ENCODE measurements around the gene KCNG4.

Gene KCNG4

DNA sequence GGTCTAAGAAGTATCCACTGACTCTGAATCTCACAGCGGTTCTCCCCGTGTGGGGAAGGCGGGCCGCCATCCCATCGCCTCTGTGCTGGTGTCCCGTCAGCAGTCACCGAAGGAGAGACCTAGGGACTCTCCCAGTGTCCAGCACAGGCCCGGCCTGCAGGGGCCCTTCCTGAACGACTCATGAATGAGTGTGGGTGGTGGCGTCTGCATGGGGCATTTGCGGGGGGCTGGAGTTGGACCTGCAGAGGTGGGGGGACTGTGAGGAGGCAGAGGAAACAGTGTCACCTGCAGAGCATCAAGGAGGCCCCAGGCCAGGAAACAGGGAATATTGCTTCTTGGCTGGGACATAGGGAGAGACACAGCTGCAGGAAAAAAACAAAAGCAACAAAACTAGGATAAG is 10.3 kb downstream of the KCNG4 start:
- TF ChIP-seq ZNF311 (tag by site-specific recombination; IDR thresholded peaks at IDR 0.05; ENCODE audit: borderline replicate concordance) (no peak), ZNF776 (tag by site-specific recombination; IDR thresholded peaks at IDR 0.05; ENCODE audit: borderline replicate concordance) (no peak), GLIS1 (tag by site-specific recombination; IDR thresholded peaks at IDR 0.05) (peak; percentile 76), ZIC2 (tag by site-specific recombination; IDR thresholded peaks at IDR 0.05) (peak; percentile 27; the same call in 1 of the 2 replicates)
- no peaks in the 10 kb centered on the region for H3K4me1 ChIP-seq (ENCODE audit: control insufficient read depth, insufficient read depth, low read length)
- no peak overlapping the region for H3K27ac ChIP-seq (ENCODE audit: extremely low read depth, low read depth, low read length)
- ChIA-PET POLR2A (no interaction called here), CTCF (interaction anchor here (0.8 kb wide), 1 partner anchor 29 kb away, joined by 3 read pairs; no protein-coding TSS in a partner anchor)
- no peaks in the 10 kb centered on the region for H3K36me3 ChIP-seq (ENCODE audit: control insufficient read depth in 2 of 2, insufficient read depth in 1 of 2, low read length in 2 of 2)
- H3K9me3 ChIP-seq (ENCODE audit: control insufficient read depth, insufficient read depth, low read depth, low read length): no peaks in the 10 kb centered on the region
- no peak overlapping the region for H3K4me3 ChIP-seq (ENCODE audit: low read depth, low read length)

DNA sequence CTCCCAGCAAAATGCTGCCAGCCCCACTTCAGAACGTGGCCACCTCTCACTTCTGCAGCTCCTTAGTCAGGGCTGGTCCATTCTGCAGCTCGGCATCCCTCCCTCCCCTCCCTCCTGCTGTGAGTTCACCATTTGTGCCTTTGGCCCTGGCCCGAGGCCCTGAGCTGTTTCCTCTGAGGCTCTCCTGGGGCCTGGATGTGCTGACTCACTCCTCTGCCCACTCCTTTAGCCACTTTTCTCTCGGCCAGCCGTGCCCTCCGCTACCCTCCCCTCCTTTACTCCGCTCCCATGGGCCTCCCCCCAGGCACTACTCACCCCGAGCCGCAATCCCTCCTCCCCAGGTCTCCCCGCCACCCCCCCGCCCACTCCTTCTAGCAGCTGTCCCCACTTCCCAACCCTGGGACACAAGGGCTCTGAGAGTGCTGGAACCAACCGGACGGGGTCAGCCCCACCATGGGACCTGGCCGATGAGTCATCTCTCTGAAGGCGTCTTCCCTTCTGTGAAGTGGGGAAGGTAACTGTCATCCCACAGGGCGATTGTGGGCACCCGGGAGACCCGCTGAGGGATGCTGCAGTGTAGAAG is 11.5 kb downstream of the KCNG4 start:
- no peaks in the 10 kb centered on the region for H3K9me3 ChIP-seq (ENCODE audit: control insufficient read depth, insufficient read depth, low read depth, low read length)
- H3K36me3 ChIP-seq (ENCODE audit: control insufficient read depth in 2 of 2, insufficient read depth in 1 of 2, low read length in 2 of 2): no peaks in the 10 kb centered on the region
- peak; percentile 42 for TF ChIP-seq GLIS1 (tag by site-specific recombination; IDR thresholded peaks at IDR 0.05)
- TF ChIP-seq, protein P1, sequence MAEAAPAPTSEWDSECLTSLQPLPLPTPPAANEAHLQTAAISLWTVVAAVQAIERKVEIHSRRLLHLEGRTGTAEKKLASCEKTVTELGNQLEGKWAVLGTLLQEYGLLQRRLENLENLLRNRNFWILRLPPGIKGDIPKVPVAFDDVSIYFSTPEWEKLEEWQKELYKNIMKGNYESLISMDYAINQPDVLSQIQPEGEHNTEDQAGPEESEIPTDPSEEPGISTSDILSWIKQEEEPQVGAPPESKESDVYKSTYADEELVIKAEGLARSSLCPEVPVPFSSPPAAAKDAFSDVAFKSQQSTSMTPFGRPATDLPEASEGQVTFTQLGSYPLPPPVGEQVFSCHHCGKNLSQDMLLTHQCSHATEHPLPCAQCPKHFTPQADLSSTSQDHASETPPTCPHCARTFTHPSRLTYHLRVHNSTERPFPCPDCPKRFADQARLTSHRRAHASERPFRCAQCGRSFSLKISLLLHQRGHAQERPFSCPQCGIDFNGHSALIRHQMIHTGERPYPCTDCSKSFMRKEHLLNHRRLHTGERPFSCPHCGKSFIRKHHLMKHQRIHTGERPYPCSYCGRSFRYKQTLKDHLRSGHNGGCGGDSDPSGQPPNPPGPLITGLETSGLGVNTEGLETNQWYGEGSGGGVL (tag by site-specific recombination; IDR thresholded peaks at IDR 0.05): peak; percentile 86
- TF ChIP-seq ZNF184 (tag by site-specific recombination; IDR thresholded peaks at IDR 0.05): no peak
- peak; percentile 56 for TF ChIP-seq ZIC2 (tag by site-specific recombination; IDR thresholded peaks at IDR 0.05)
- TF ChIP-seq, protein P2, sequence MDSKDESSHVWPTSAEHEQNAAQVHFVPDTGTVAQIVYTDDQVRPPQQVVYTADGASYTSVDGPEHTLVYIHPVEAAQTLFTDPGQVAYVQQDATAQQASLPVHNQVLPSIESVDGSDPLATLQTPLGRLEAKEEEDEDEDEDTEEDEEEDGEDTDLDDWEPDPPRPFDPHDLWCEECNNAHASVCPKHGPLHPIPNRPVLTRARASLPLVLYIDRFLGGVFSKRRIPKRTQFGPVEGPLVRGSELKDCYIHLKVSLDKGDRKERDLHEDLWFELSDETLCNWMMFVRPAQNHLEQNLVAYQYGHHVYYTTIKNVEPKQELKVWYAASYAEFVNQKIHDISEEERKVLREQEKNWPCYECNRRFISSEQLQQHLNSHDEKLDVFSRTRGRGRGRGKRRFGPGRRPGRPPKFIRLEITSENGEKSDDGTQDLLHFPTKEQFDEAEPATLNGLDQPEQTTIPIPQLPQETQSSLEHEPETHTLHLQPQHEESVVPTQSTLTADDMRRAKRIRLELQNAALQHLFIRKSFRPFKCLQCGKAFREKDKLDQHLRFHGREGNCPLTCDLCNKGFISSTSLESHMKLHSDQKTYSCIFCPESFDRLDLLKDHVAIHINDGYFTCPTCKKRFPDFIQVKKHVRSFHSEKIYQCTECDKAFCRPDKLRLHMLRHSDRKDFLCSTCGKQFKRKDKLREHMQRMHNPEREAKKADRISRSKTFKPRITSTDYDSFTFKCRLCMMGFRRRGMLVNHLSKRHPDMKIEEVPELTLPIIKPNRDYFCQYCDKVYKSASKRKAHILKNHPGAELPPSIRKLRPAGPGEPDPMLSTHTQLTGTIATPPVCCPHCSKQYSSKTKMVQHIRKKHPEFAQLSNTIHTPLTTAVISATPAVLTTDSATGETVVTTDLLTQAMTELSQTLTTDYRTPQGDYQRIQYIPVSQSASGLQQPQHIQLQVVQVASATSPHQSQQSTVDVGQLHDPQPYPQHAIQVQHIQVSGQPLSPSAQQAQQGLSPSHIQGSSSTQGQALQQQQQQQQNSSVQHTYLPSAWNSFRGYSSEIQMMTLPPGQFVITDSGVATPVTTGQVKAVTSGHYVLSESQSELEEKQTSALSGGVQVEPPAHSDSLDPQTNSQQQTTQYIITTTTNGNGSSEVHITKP (tag by site-specific recombination; IDR thresholded peaks at IDR 0.05): peak; percentile 57
- TF ChIP-seq ZFP69B (tag by site-specific recombination; IDR thresholded peaks at IDR 0.05): no peak
- no peak for TF ChIP-seq ZNF629 (tag by site-specific recombination; IDR thresholded peaks at IDR 0.05)
- TF ChIP-seq, protein P3, sequence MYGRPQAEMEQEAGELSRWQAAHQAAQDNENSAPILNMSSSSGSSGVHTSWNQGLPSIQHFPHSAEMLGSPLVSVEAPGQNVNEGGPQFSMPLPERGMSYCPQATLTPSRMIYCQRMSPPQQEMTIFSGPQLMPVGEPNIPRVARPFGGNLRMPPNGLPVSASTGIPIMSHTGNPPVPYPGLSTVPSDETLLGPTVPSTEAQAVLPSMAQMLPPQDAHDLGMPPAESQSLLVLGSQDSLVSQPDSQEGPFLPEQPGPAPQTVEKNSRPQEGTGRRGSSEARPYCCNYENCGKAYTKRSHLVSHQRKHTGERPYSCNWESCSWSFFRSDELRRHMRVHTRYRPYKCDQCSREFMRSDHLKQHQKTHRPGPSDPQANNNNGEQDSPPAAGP (tag by site-specific recombination; IDR thresholded peaks at IDR 0.05): peak; percentile 56; the same call in 1 of the 2 replicates
- TF ChIP-seq, protein P4, sequence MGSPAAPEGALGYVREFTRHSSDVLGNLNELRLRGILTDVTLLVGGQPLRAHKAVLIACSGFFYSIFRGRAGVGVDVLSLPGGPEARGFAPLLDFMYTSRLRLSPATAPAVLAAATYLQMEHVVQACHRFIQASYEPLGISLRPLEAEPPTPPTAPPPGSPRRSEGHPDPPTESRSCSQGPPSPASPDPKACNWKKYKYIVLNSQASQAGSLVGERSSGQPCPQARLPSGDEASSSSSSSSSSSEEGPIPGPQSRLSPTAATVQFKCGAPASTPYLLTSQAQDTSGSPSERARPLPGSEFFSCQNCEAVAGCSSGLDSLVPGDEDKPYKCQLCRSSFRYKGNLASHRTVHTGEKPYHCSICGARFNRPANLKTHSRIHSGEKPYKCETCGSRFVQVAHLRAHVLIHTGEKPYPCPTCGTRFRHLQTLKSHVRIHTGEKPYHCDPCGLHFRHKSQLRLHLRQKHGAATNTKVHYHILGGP (tag by site-specific recombination; IDR thresholded peaks at IDR 0.05): no peak
- peak; percentile 79 for TF ChIP-seq EGR2 (tag by site-specific recombination; IDR thresholded peaks at IDR 0.05; ENCODE audit: low read depth)
- peak; percentile 80 for TF ChIP-seq ZFHX2 (tag by site-specific recombination; conservative IDR thresholded peaks at IDR 0.05)
- TF ChIP-seq, protein P5, sequence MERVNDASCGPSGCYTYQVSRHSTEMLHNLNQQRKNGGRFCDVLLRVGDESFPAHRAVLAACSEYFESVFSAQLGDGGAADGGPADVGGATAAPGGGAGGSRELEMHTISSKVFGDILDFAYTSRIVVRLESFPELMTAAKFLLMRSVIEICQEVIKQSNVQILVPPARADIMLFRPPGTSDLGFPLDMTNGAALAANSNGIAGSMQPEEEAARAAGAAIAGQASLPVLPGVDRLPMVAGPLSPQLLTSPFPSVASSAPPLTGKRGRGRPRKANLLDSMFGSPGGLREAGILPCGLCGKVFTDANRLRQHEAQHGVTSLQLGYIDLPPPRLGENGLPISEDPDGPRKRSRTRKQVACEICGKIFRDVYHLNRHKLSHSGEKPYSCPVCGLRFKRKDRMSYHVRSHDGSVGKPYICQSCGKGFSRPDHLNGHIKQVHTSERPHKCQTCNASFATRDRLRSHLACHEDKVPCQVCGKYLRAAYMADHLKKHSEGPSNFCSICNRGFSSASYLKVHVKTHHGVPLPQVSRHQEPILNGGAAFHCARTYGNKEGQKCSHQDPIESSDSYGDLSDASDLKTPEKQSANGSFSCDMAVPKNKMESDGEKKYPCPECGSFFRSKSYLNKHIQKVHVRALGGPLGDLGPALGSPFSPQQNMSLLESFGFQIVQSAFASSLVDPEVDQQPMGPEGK (tag by site-specific recombination; IDR thresholded peaks at IDR 0.05): peak; percentile 41
- peak; percentile 63; the same call in 1 of the 2 replicates for TF ChIP-seq ZNF341 (tag by site-specific recombination; IDR thresholded peaks at IDR 0.05; ENCODE audit: low read depth)
- CTCF ChIA-PET: interaction anchor here (0.5 kb wide), 1 partner anchor 29 kb away, joined by 3 read pairs; no protein-coding TSS in a partner anchor
- no peak overlapping the region for H3K4me3 ChIP-seq (ENCODE audit: low read depth, low read length)
- no peaks in the 10 kb centered on the region for H3K4me1 ChIP-seq (ENCODE audit: control insufficient read depth, insufficient read depth, low read length)
- H3K27ac ChIP-seq (ENCODE audit: extremely low read depth, low read depth, low read length): no peak overlapping the region
- POLR2A ChIA-PET: interaction anchor here (0.6 kb wide), 1 partner anchor 808 kb away, joined by 4 read pairs; no protein-coding TSS in a partner anchor

Measured in HEK293 (cell line).